ENCODE results near the gene KIF1A. TPM values are rescaled to one million over a fixed set of nuclear protein-coding genes. Genes with fewer than 3 reads are reported as not detected.

The KIF1A gene
- polyA plus RNA-seq, 1 donor from 2014 or later = 63.4 TPM

GRCh38 chr2:240672701-240673190, 147.3 kb downstream of the KIF1A start (continued):
- TF ChIP-seq RAD21 (conservative IDR thresholded peaks at IDR 0.05) = no peak
- no peak for TF ChIP-seq MXI1 (conservative IDR thresholded peaks at IDR 0.05; ENCODE audit: poor library complexity, severe bottlenecking)

- no peaks in the 10 kb centered on the region for H3K27me3 ChIP-seq (ENCODE audit: insufficient read depth, low read depth, low read length)
- H3K4me3 ChIP-seq (ENCODE audit: low read length) = no peak overlapping the region
- TF ChIP-seq SMC3 (conservative IDR thresholded peaks at IDR 0.05; ENCODE audit: poor library complexity) = no peak
- TF ChIP-seq TAF1 (IDR thresholded peaks at IDR 0.05; ENCODE audit: low read depth) = no peak
- TF ChIP-seq EP300 (conservative IDR thresholded peaks at IDR 0.05; ENCODE audit: poor library complexity, severe bottlenecking) = no peak
- TF ChIP-seq REST (IDR thresholded peaks at IDR 0.05; ENCODE audit: borderline replicate concordance) = no peak
- no peak for TF ChIP-seq EZH2 (IDR thresholded peaks at IDR 0.05; ENCODE audit: borderline replicate concordance, insufficient read depth, low read length, poor library complexity, severe bottlenecking)
- no peak for TF ChIP-seq MXI1 (conservative IDR thresholded peaks at IDR 0.05; ENCODE audit: poor library complexity, severe bottlenecking)
- no peak for TF ChIP-seq CTCF (IDR thresholded peaks at IDR 0.05; ENCODE audit: poor library complexity, severe bottlenecking)
- TF ChIP-seq RAD21 (conservative IDR thresholded peaks at IDR 0.05) = no peak
- no peak for TF ChIP-seq POLR2AphosphoS5 (IDR thresholded peaks at IDR 0.05)
These were observed 147.8 kb downstream of the KIF1A start for GRCh38 chr2:240672076-240672700.

GRCh38 chr2:240670950-240671349, 149.1 kb downstream of the KIF1A start:
- Histone ChIP-seq H3K9me2 (ENCODE audit: insufficient read depth, low read length) (no peaks in the 10 kb centered on the region), H3K9me3 (ENCODE audit: low read length) (no peaks in the 10 kb centered on the region), H3K27me3 (ENCODE audit: insufficient read depth, low read depth, low read length) (no peaks in the 10 kb centered on the region), H3K4me2 (ENCODE audit: low read length) (no peak overlapping the region), H3F3A (ENCODE audit: insufficient read depth, low read length, poor library complexity, severe bottlenecking) (no peaks in the 10 kb centered on the region), H4K20me1 (ENCODE audit: insufficient read depth) (no peaks in the 10 kb centered on the region), H3K36me3 (ENCODE audit: insufficient read depth, low read length) (no peaks in the 10 kb centered on the region), H2AFZ (ENCODE audit: low read depth, low read length) (no peak overlapping the region), H3K27ac (ENCODE audit: low read length) (no peak overlapping the region), H3K79me2 (replicated peaks; ENCODE audit: insufficient read depth, low read length) (no peaks in the 10 kb centered on the region), H3K9ac (ENCODE audit: low read length) (no peak overlapping the region), H3K4me3 (ENCODE audit: low read length) (no peak overlapping the region)
- TF ChIP-seq TAF1 (IDR thresholded peaks at IDR 0.05; ENCODE audit: low read depth) = no peak
- TF ChIP-seq RAD21 (conservative IDR thresholded peaks at IDR 0.05) = no peak

More at GRCh38 chr2:240672076-240672700, 147.8 kb downstream of the KIF1A start:
- Histone ChIP-seq H3K36me3 (ENCODE audit: insufficient read depth, low read length) (no peaks in the 10 kb centered on the region), H3K27ac (ENCODE audit: low read length) (no peak overlapping the region), H3K4me2 (ENCODE audit: low read length) (no peak overlapping the region), H3K9me3 (ENCODE audit: low read length) (no peaks in the 10 kb centered on the region), H3K9ac (ENCODE audit: low read length) (no peak overlapping the region), H2AFZ (ENCODE audit: low read depth, low read length) (no peak overlapping the region), H3F3A (ENCODE audit: insufficient read depth, low read length, poor library complexity, severe bottlenecking) (no peaks in the 10 kb centered on the region), H3K9me2 (ENCODE audit: insufficient read depth, low read length) (no peaks in the 10 kb centered on the region), H3K79me2 (replicated peaks; ENCODE audit: insufficient read depth, low read length) (no peaks in the 10 kb centered on the region), H4K20me1 (ENCODE audit: insufficient read depth) (no peaks in the 10 kb centered on the region)
